GM18951 (cell line): ENCODE results near the gene CACNA1C.

Source experiments
- POLR2A ChIP-seq: IDR thresholded peaks from 4 replicates; pipeline ENCODE4 v1.6.1; 2011; ENCODE audit warnings: mild to moderate bottlenecking; ENCODE audit not compliant: insufficient read length, insufficient read depth; ENCODE audit errors: extremely low read depth
- in situ Hi-C: fragments of 300-500 bp; cut with MboI; formaldehyde crosslinking; loops from one replicate; pipeline ENCODE4 v1.12.0; 2022; ENCODE audit warnings: low sequenced_read_pairs, mixed read lengths, inconsistent platforms; ENCODE audit not compliant: unreplicated experiment

The CACNA1C gene

DNA sequence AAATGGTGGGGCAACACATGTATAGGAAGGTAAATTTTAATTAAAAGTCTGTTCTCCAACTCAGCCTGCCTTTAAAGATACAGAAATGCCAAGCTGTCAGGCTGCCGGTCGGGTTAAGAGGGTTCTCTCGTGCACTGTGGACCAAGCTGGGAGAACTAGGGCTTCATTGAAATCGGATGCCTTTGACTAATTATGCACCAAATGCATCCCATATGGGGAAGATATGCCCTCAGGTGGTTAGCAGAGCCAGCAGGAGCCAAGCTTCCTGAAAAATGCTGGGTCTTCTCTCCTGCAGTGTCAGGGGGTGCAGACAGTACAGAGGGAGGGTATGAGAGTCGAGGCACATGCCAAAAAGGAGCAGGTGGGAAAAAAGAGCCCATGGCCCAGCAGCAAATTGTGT, 236.1 kb downstream of the CACNA1C start:
- no peak for TF ChIP-seq POLR2A
- in situ Hi-C loops, result no loop called here

DNA sequence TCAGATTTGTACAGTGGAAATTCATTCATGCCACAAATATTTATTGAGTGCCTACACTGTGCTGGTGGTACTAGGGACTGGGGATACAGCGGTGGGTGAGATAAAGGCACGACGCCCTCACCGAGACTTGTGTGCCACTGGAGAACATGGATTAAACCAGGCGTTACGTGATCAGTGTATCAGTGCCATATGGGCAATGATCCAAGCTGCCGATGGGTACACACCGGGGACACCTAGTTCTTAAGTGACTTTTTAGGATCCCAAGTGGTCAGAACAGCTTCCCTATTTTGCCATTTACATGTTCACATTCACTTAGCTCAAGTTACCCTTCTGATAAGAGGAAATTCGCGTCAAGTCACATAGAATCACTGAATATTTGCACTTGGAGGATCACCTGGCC, 236.7 kb downstream of the CACNA1C start:
- in situ Hi-C loops, result no loop called here
- TF ChIP-seq POLR2A, result no peak

DNA sequence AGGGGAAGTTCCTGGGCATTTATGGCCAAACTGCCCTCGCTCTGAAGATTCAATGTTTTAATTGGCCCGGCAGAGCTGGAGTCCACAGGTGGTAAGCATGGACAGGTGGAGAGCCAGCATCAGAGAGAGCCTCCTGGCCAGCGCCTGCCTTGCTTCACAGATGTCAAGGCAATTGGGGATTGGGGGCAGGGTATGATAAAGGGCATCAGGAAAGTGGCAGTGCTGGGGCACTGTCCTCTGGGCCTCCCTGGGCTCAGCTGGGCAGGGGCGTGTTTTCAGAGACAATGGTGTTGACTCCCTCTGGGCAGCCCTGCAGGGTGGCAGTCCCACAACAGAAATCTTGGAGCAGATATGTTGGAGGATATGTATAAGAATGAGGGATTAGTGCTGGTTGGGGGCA, 237.3 kb downstream of the CACNA1C start:
- in situ Hi-C loops, result no loop called here
- no peak for TF ChIP-seq POLR2A

DNA sequence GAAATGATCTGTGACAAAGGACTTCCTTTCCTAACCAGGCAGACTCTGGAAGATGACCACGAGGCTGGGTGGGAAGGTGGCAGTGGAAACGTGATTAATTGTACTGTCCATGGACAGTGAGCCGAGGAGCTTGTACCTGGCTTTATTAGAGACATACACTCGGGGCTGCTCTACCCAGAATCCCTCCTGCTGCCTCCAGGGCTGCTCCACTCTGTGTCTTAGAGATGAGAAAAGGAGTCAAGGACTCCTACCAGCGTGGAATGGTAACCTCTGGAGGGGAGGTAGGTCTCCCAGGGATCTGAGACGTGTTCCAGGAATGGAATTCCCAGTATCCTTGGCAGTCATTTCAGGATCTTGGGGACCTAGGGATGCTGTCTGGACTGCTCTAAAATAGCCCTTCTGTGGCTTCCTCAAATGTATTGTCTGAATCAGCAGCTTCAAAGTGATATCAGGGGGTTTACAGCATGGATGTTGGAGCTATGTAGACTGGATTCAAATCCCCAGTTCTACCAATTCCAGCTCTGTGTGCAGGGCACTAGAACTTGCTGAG, 237.8 kb downstream of the CACNA1C start:
- in situ Hi-C loops, result no loop called here
- no peak for TF ChIP-seq POLR2A

DNA sequence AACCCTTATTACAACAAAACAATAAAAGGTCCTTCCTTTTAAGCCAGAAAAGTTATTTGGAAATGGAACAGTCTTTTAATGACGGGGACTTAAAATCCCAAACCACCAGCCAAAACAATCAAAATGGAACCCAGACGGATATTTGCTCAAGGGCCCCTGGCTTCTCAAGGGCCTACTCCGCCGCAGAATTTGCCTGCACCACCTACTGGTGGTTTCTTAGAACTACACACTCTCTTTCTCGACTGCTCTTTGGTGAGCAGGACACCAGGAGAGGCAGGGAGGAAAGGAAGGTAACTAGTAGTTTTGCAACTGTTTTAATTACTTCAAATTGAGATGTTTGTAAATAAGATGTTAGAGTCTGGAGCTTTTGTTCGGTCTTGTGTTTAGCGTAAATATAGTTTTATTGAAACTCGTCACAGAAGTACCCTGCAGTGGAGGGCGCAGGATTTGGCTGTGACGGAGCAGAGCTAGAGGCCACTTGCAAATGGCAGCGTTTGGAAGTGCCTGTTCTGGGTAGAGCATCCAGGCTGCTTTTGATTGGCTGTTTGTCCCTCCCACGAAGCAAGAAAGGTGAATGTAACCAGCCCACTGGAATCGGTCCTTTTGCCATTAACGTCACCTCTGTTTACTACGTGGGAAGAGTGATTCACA, 238.5 kb downstream of the CACNA1C start:
- in situ Hi-C loops, result no loop called here
- no peak for TF ChIP-seq POLR2A

DNA sequence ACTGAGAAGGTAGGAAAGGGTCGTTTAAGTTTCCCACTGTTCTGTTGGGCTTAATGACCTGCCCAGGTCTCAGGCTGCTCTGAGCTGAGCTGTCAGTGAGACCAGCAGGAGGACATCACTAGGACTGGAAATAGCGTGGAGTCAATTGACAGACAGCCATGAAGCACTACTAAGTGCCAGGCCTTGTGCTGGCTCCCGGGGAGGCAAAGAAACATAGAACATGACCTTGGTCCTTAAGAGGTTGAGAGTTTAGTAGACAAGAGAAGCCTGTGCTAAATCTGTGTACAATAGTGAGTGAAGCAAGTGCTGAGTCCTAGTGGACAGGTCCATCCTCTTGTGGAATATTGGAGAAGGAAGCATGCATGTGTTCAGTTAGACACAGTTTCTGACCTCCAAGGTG, 239.2 kb downstream of the CACNA1C start:
- in situ Hi-C loops, result no loop called here
- no peak for TF ChIP-seq POLR2A

DNA sequence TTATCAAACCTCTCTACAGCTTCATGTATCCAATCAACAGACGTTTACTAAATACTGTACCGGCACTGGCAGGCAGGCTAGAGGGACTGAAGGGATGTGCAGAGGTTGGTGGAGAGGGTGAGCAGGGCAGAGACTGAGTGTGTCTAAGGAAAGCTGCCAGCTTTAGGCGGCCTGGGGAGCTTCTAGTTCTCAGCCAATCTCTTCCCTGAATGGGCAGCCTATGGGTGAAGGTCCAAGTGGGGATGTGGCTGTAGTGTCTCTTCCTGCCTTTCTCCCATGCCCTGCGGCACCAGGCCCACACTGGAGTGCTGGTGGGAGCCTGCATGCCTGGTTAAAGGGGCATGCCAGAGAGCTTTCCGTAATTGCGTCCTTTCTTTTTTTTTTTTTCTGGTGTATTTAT, 239.8 kb downstream of the CACNA1C start:
- in situ Hi-C loops, result no loop called here
- TF ChIP-seq POLR2A, result no peak

DNA sequence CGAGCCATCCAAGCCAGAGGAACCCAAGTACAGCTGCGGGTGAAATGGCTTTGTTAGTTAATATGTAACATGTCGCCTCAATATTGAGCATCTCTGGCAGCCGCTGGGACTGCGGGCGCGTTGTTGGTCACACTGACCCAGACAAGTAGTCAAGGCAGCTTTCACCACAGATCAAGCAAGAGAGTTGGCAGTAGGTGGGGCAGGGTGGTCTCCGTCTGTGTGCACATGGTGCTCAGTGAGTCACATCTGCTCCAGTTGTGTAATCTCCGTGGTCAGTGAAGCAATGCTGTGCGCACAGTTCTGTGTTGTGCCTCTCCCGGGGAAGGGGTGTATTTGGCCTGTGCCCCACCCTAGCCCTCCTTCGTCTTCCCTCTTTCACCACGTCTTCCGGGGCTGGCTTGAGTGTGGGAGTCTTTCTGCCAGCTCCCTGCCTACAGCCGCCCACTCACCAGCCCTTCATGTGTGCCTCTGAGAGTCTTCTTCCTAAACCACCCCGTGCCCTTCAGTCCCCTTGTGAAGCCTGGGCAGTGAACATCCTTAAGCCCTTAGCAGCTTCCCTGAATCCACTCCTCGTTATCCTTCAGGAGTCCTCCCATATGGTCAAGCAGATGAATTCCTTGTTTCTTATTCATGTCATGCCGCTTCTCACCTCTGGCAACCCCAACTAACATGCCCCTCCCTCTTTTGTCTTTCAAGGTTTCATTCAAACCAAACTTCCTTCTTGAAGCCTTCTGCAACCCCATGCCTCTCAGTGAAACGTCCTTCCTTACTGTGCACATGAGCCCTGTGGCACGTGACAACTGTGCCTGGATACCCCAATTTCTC, 242.1 kb downstream of the CACNA1C start:
- no peak for TF ChIP-seq POLR2A
- in situ Hi-C loops, result no loop called here

DNA sequence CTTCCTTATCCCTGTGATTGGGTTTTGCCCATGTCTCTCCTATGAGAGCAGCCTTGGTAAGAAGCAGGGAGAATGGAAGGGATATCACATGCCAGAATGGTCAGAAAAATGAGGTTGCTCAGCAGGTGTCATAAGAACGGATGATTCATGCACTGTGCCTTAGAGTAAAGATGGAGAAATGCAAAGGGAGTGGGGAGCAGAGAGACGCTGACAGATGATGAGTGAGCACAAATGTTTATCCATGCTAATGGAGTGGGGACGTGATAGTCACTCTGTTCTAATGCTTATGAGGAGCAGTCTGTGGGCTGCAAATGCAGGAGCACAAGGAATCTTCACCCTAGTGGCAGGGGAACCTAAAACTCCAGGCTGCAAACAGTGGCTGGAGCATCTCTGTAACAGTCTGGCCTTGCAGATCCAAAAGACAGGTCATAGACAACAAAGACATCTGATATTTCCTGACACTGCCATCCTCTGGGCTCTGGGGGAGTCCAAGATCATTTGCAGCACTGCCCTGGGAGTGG, 243.2 kb downstream of the CACNA1C start:
- in situ Hi-C loops, result no loop called here
- TF ChIP-seq POLR2A, result no peak

DNA sequence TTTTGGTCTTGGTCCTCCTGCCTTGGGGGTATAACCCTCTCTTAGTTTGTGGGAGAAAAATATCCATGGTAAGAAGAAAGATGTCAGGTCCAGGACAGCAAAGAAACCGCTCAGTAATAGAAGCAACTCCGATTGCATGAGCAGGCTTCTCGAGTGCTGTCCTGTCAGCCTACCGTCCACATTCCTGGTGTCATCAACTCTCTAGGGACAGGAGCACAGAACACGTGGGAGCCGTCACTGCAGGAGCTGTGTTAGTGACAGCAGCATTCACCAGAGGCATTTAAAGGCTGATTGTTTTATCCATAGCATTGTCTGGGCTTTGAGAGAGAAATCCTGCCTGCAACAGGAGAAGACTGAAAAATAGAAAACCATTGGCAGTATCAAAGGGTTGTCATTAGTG, 244.2 kb downstream of the CACNA1C start:
- in situ Hi-C loops, result no loop called here
- no peak for TF ChIP-seq POLR2A

DNA sequence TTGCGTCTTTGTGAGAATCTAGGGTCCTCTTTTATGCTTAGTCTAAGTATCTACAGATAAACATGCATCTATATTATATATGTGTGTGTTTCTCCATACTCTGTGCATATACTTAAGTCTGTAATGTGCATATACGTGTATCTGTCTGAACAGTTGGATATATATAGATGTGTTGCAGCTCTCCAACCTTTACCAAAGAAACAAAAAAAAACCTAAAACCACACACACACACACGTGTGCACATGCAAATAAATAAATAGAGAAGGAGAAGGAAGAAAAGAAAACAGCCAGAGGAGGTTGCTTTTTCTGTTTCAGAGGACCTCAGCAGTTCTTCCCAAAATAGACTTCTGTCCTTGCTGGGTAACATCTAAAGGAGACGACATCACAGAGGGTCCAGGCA, 244.9 kb downstream of the CACNA1C start:
- in situ Hi-C loops, result no loop called here
- no peak for TF ChIP-seq POLR2A

DNA sequence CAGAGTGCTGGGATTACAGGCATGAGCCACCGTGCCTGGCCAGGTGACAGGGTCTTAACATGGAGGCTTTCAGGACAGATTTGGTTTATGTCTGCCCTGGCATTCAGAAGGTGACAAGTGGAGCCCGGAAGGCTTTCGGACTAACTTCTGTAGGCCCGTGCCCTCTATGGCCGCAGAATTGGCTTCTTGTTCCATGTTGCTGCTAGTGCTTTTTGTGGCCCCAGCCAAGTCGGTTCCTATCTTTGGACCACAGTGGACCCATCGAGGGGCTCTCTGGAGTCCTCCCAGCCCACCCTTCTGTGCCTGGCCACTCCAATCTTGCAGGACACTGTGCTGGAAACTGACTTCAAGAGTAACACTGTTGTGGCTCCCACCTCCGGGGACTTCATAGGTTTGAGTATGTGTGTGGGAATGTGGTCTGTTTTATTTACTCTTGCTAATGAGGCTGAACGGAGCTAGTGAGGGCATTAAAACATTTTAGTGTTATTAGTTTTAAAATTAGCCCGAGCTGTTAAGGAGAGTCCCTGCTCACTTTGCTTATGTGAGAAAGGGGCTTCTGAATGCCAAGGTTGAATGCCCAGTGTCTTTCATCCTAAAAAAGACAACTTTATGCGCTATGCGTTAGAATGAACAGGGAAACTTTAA, 245.9 kb downstream of the CACNA1C start:
- no peak for TF ChIP-seq POLR2A
- in situ Hi-C loops, result no loop called here

DNA sequence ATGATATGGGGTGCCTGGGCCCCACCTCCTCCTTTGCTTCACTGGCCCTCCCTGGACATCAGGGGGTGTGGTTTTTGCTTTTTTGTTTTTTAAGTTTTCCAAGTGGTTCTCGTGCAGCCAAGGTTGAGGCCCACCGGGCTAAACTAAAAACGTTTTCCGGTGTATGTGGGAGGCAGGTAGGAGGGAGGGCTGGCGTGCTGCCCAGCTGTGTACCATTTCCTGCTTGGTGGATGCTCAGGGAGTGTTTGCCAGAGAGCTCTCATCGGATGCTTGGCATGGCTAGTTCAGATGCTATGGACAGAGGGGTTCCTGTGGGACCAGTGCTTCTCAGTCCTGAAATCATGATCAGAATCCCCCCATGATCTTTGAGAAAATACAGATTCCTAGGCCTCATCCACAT, 246.4 kb downstream of the CACNA1C start:
- no peak for TF ChIP-seq POLR2A
- in situ Hi-C loops, result no loop called here

DNA sequence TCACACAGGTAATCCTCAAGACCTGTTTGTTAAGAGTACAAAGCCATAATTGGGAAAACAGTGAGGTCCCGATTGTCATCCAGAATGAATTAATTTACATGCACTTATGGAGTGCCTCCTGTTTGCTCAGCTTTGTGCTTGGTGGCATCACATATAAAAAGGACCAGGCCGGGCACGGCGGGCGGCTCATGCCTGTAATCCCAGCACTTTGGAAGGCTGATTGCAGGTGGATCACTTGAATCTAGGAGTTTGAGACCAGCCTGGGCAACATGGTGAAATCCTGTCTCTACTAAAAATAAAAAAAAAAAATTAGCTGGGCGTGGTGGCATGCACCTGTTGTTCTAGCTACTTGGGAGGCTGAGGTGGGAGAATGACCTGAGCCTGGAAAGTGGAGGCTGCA, 247.4 kb downstream of the CACNA1C start:
- in situ Hi-C loops, result loop anchor here (25.0 kb wide), 1 partner anchor 488 kb away; the partner anchor contains the start of gene LRTM2
- no peak for TF ChIP-seq POLR2A

DNA sequence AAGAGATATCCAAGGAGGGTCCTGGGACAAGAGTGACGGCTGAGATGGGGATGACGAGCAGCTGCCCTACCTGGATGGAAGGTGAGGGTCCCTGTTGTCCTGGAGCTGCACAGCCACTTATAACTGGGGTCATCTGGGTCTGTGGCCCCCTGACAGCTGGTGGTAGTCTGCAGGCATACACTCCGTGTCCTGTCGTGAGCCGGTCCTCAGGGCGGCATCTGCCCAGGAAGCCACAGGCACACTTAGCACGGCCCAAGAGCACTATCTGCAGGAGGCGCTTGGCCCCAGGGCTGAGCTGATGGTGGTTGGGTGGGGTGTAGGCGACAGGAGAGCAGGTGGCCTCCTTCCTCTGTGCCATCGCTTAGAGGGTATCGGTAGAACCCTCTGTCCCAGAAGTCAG, 248.1 kb downstream of the CACNA1C start:
- no peak for TF ChIP-seq POLR2A

More for the DNA sequence above, 248.1 kb downstream of the CACNA1C start:
- in situ Hi-C loops, result loop anchor here (25.0 kb wide), 1 partner anchor 489 kb away; the partner anchor contains the start of gene LRTM2
